ENCODE data around the gene RASAL3. TPM values are rescaled to one million over a fixed set of nuclear protein-coding genes. Genes with fewer than 3 reads are reported as not detected.

Gene RASAL3
- total and polyA plus RNA-seq, 11 donors: 0.42 to 9.1 (median 0.99) TPM

GRCh38 chr19:15469513-15470297 is 5.4 kb upstream of the RASAL3 start:
- Histone ChIP-seq H3K27ac (no peak overlapping the region), H3K4me3 (peak overlapping the region in 11 of 12 donors; percentile 8 to 55 (median 35)), H3K27me3 (peaks cover 4 to 62% (median 29%) of the 10 kb centered on the region in 9 donors), H3K4me1 (peaks cover 0 to 34% (median 2%) of the 10 kb centered on the region in 12 donors), H3K9me3 (no peaks in the 10 kb centered on the region), H3K36me3 (no peaks in the 10 kb centered on the region)
- intact Hi-C loops (cut with DNase I): no loop called here
- TF ChIP-seq POLR2A (IDR thresholded peaks at IDR 0.05): no peak
- TF ChIP-seq CTCF (IDR thresholded peaks at IDR 0.05): no peak
- peak in 2 of 4 donors; percentile 76 to 77 for ATAC-seq
- no peak for DNase-seq
- 2 to 10% (median 4%) methylated on average over 7 to 65 of the region's 65 CpGs for WGBS, 4 donors

GRCh38 chr19:15468675-15469512 is 4.5 kb upstream of the RASAL3 start:
- H3K36me3 ChIP-seq: no peaks in the 10 kb centered on the region
- DNase-seq: no peak
- intact Hi-C loops (cut with DNase I): no loop called here
- no peaks in the 10 kb centered on the region for H3K9me3 ChIP-seq
- 52 to 69% (median 61%) methylated on average over 9 to 12 of the region's 12 CpGs for WGBS, 4 donors
- peaks cover 0 to 38% (median 2%) of the 10 kb centered on the region in 12 donors for H3K4me1 ChIP-seq
- no peak overlapping the region for H3K27ac ChIP-seq
- no peak for TF ChIP-seq CTCF (IDR thresholded peaks at IDR 0.05)
- no peak for TF ChIP-seq POLR2A (IDR thresholded peaks at IDR 0.05)
- no peak for ATAC-seq
- H3K4me3 ChIP-seq: peak overlapping the region in 1 of 12 donors; percentile 55
- H3K27me3 ChIP-seq: peaks cover 4 to 70% (median 29%) of the 10 kb centered on the region in 9 donors

GRCh38 chr19:15467734-15468214 is 3.4 kb upstream of the RASAL3 start:
- H3K4me3 ChIP-seq: no peak overlapping the region
- TF ChIP-seq POLR2A (IDR thresholded peaks at IDR 0.05): no peak
- TF ChIP-seq CTCF (IDR thresholded peaks at IDR 0.05): no peak
- ATAC-seq (no peak), DNase-seq (no peak)
- no peak overlapping the region for H3K27ac ChIP-seq
- no peaks in the 10 kb centered on the region for H3K36me3 ChIP-seq
- 72 to 77% (median 75%) methylated on average over 6 of the region's 6 CpGs for WGBS, 4 donors
- peaks cover 0 to 46% (median 2%) of the 10 kb centered on the region in 12 donors for H3K4me1 ChIP-seq
- peaks cover 4 to 75% (median 29%) of the 10 kb centered on the region in 9 donors for H3K27me3 ChIP-seq
- intact Hi-C loops (cut with DNase I): no loop called here
- H3K9me3 ChIP-seq: no peaks in the 10 kb centered on the region

Measured in heart left ventricle (tissue), 16 donors.